HG02840 (cell line): ENCODE results near the gene SGCG.
"Not testable (repeated sequence)": the region's sequence is repeated elsewhere in the genome, so short reads cannot be mapped to it uniquely, and the experiment has no call there.

Experiments used
- ATAC-seq: cut with Tn5 transposase; IDR thresholded peaks from one replicate; pipeline ENCODE4 v1.9.1; 2021; ENCODE audit warnings: mild to moderate bottlenecking, moderate library complexity, moderate number of reproducible peaks; ENCODE audit not compliant: unreplicated experiment, low FRiP score

SGCG gene, protein sequence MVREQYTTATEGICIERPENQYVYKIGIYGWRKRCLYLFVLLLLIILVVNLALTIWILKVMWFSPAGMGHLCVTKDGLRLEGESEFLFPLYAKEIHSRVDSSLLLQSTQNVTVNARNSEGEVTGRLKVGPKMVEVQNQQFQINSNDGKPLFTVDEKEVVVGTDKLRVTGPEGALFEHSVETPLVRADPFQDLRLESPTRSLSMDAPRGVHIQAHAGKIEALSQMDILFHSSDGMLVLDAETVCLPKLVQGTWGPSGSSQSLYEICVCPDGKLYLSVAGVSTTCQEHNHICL

GRCh38 chr13:23180711-23181110 is at the start of gene SGCG:
Gene SGCG, plus strand, starts transcription at chr13:23180979. Its CDS starts 22,716 bp downstream, at chr13:23203695.
- no peak for ATAC-seq

- no peak for ATAC-seq
Measured at GRCh38 chr13:23134542-23134941, 46.2 kb upstream of the SGCG start.

DNA sequence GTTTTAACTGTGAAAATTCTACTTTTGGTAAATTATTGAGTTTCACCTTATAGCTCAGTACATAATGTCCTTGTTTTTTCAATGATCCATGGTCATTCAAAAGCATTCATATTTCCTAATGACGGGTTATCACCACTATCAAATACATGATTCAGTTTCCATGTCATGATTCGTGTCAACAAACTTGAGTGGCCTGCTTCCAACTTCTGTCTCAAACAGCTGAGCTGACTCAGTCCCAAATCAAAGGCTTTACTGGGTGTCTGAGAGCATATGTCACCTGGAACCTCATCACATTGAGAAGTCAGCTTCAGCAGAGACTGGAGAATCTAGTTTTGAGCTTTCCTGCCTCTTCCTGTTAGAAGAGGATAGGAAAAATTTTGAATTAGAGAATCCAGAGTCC is 40.3 kb upstream of the SGCG start:
- no peak for ATAC-seq

- ATAC-seq: no peak
Measured at GRCh38 chr13:23141964-23142363, 38.8 kb upstream of the SGCG start.

- not testable (repeated sequence) for ATAC-seq
Measured at GRCh38 chr13:23142607-23143006, 38.2 kb upstream of the SGCG start.

DNA sequence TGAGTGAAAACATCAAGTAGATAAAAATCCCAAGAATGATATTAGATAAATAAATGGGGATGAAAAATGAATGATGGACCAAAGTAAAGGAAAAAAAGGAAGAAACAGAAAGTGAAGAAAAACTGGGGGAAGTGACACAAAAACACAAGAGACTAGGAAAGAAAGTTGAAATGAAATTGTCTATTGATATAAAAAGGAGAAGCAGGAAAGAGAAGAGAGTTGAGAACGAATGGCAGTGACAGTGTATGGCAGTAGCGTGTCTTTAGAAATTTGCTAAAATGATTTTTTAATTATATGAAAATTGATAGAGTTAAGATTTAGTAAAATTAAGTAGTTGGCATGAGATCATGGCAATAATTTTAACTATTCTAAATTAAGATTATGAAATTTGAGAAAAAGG is 36.3 kb upstream of the SGCG start:
- no peak for ATAC-seq

DNA sequence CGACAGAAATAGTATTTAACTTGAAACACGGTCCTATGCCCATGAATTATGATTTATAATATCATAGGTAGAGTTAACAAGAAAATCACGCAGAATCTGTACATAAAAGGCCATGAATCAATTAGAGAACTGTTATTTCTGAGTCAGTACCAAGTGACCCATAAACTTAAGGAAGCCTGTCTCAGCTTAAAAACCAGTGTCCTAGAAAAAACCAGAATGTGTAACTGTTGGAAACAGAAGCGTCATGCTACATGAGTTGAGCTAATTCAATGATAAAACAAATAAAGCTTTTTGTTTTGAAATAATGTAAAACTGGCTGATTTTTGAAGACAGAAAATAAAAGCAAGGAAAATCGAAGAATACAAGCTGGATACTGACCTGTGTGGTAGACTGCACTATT is 34.8 kb upstream of the SGCG start:
- no peak for ATAC-seq

GRCh38 chr13:23146811-23147625 is 33.8 kb upstream of the SGCG start:
- ATAC-seq: no peak

- no peak for ATAC-seq
Measured at GRCh38 chr13:23147827-23148226, 33.0 kb upstream of the SGCG start.

DNA sequence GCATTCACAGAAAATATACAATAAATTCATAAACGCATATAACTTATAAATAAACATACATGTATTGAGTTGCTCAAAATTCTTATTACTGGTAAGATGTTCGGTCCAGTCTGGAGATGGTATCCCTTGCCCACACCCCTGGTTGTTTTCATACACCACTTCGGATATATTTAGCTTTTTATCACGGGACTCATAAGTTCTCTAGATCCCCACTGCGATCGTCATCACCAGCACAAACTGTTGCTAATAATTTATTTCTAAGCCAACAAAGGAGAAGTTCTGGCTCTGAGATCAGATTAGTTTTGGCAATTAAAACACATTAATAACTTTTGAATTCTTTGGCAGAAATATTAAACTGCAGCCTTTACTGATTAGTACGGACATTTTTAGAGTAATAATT is 23.0 kb upstream of the SGCG start:
- ATAC-seq: no peak

- no peak for ATAC-seq
Measured at GRCh38 chr13:23159205-23159759, 21.5 kb upstream of the SGCG start.

GRCh38 chr13:23159760-23160637 is 20.8 kb upstream of the SGCG start:
- no peak for ATAC-seq

GRCh38 chr13:23160638-23161480 is 19.9 kb upstream of the SGCG start:
- no peak for ATAC-seq

DNA sequence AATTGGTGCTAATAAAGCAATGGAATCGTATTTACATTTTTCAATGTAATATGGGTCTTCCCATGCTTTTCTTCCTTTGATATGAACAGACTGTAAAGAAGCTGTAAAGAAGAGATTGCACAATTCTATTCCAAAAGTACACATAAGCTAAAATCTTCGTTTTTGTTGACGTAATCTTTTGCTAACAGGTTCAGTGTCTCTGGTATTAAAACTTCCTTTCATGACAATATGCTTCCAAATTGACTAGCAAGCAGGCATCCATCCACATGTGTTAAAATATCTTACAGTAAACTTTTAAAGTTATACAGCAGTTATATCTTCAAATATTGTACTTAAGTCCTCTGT is 19.3 kb upstream of the SGCG start:
- ATAC-seq: no peak

- ATAC-seq: no peak
Measured at GRCh38 chr13:23175920-23176319, 4.9 kb upstream of the SGCG start.

GRCh38 chr13:23182142-23182541 is 1.4 kb downstream of the SGCG start:
- no peak for ATAC-seq

DNA sequence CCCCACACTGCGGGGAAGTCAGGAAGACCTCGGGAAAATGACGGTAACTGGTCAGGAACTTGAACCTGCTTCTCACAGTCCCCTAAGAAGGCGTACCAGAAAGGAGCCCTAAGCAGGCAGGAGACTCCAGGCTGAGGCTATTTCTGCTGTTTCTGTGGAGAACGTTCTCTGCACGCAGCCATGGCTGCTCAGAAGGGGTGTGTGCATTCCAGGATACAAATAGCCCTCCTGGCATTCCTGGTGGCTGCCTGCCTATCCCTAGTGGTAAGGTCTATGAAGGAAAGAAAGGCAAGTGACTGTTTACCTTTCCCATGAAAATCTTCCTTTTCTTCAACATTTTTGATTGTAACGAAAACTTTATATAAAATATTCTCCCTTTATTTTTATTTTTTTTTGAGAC is 2.5 kb downstream of the SGCG start:
- ATAC-seq: no peak

- no peak for ATAC-seq
Measured at GRCh38 chr13:23185542-23185941, 4.8 kb downstream of the SGCG start.

- ATAC-seq: no peak
Measured at GRCh38 chr13:23201870-23202269, 21.1 kb downstream of the SGCG start.

- no peak for ATAC-seq
Measured at GRCh38 chr13:23202383-23202782, 21.6 kb downstream of the SGCG start.
